GM12878 (cell line): ENCODE results near the gene TNIP3. TPM values are rescaled to one million over a fixed set of nuclear protein-coding genes. Genes with fewer than 3 reads are reported as not detected.
A peak's percentile ranks its signal among the peaks of the same experiment; 100 is the strongest.

Experiments used
- ATAC-seq: fragments of 200-7000 bp; cut with Tn5 transposase; 3 replicates; pipeline ENCODE4 v1.9.1; 2020; ENCODE audit warnings: mild to moderate bottlenecking, moderate library complexity
- BruUV-seq: library from RNA; stranded (reverse); fragments of 400-500 nt; replicated peaks from 2 replicates; lab custom pipeline; 2021; lab: Mats Ljungman, UMichigan
- CTCF ChIA-PET: fragments of 300-600 bp; sonication (Branson Sonifier 250); formaldehyde crosslinking; extraction: SDS; loops from one replicate; lab custom pipeline; 2021; ENCODE audit warnings: inconsistent platforms; lab: Yijun Ruan, JAX
- POLR2A ChIA-PET: fragments of 350-600 bp; formaldehyde crosslinking; extraction: SDS; loops from one replicate; lab custom pipeline; 2021; ENCODE audit warnings: inconsistent platforms; lab: Charles Lee
- RAD21 ChIA-PET: fragments of 300-600 bp; sonication (Branson Sonifier 250); formaldehyde crosslinking; loops from one replicate; lab custom pipeline; 2023; ENCODE audit warnings: antibody characterized with exemption; ENCODE audit not compliant: unreplicated experiment; lab: Charles Lee
- SMC1A ChIA-PET: fragments of 300-600 bp; sonication (Branson Sonifier 250); formaldehyde crosslinking; loops from one replicate; lab custom pipeline; 2023; ENCODE audit not compliant: unreplicated experiment, uncharacterized antibody; lab: Charles Lee
- DNase-seq: peaks from one replicate; pipeline ENCODE4 v3.0.0-alpha.2; 2011; ENCODE audit warnings: low read depth, low spot score
- FAIRE-seq: peaks from 3 replicates; lab custom pipeline; 2011; peaks lifted over from hg19 to GRCh38; lab: Jason Lieb, UNC
- H2AFZ ChIP-seq: 2 replicates; pipeline ENCODE4 v1.6.0; 2011; ENCODE audit warnings: low read depth, low read length, control low read depth; ENCODE audit not compliant: control insufficient read depth
- H3K27ac ChIP-seq: 2 replicates; pipeline ENCODE4 v1.5.1; 2011; ENCODE audit warnings: control low read depth; ENCODE audit not compliant: control insufficient read depth, insufficient read depth
- H3K27me3 ChIP-seq, 2 experiments: replicated peaks in 1 of 2; 2 replicates each; pipeline versions ENCODE4 v1.6.0 to v1.6.1; 2011; ENCODE audit warnings: low read length in 1 of 2; ENCODE audit not compliant: control insufficient read depth in 2 of 2, insufficient read depth in 2 of 2
- H3K36me3 ChIP-seq, 2 experiments: 2 replicates each; pipeline ENCODE4 v1.5.1; 2011; ENCODE audit warnings: low read length in 1 of 2; ENCODE audit not compliant: control insufficient read depth in 2 of 2, insufficient read depth in 2 of 2
- H3K4me1 ChIP-seq: 2 replicates; pipeline ENCODE4 v1.6.1; 2011; ENCODE audit warnings: mild to moderate bottlenecking, low read length, moderate library complexity, mixed read lengths; ENCODE audit not compliant: control insufficient read depth, insufficient read depth
- H3K4me2 ChIP-seq: 2 replicates; pipeline ENCODE4 v1.6.0; 2011; ENCODE audit warnings: control low read depth; ENCODE audit not compliant: control insufficient read depth, insufficient read depth
- H3K4me3 ChIP-seq: fragments of 200-600 bp; sonication (generic); 2 replicates; pipeline ENCODE4 v1.5.1; 2016
- H3K79me2 ChIP-seq: 2 replicates; pipeline ENCODE4 v1.6.0; 2011; ENCODE audit warnings: low read length; ENCODE audit not compliant: control insufficient read depth, insufficient read depth
- H3K9ac ChIP-seq: 2 replicates; pipeline ENCODE4 v1.8.0; 2011; ENCODE audit warnings: low read length, control low read depth, mixed read lengths; ENCODE audit not compliant: control insufficient read depth, insufficient read depth
- H3K9me3 ChIP-seq: replicated peaks from 3 replicates; pipeline ENCODE4 v1.5.1; 2011; ENCODE audit warnings: mild to moderate bottlenecking, low read length; ENCODE audit not compliant: control insufficient read depth, insufficient read depth
- H4K20me1 ChIP-seq: 2 replicates; pipeline ENCODE4 v1.6.0; 2011; ENCODE audit not compliant: control insufficient read depth, insufficient read depth
- ATF7 ChIP-seq: fragments of 450-650 bp; IDR thresholded peaks from 2 replicates; pipeline ENCODE4 v1.6.1; 2016; ENCODE audit warnings: low read depth, mild to moderate bottlenecking
- CREM ChIP-seq: IDR thresholded peaks from 2 replicates; pipeline ENCODE4 v1.6.1; 2014; ENCODE audit warnings: antibody characterized with exemption, low read depth
- DPF2 ChIP-seq: fragments of 450-650 bp; IDR thresholded peaks from 2 replicates; pipeline ENCODE4 v1.6.1; 2017; ENCODE audit warnings: mild to moderate bottlenecking
- E2F8 ChIP-seq: fragments of 450-650 bp; IDR thresholded peaks from 2 replicates; pipeline ENCODE4 v1.6.1; 2018; ENCODE audit warnings: mild to moderate bottlenecking, low read depth, moderate library complexity; ENCODE audit not compliant: partially characterized antibody
- EGR1 ChIP-seq, 2 experiments: IDR thresholded peaks; 1 replicate in 1 of 2; 2 replicates in 1 of 2; pipeline ENCODE4 v1.6.1; 2011 to 2012; ENCODE audit warnings: low read depth in 2 of 2, low read length in 2 of 2, borderline replicate concordance in 1 of 2, mild to moderate bottlenecking in 1 of 2, moderate library complexity in 1 of 2
- GABPA ChIP-seq: IDR thresholded peaks from 2 replicates; pipeline ENCODE4 v1.6.1; 2014; ENCODE audit warnings: antibody characterized with exemption, low read depth, mild to moderate bottlenecking, inconsistent platforms
- GATAD2B ChIP-seq: fragments of 450-650 bp; conservative IDR thresholded peaks from 2 replicates; pipeline ENCODE4 v1.6.1; 2017; ENCODE audit warnings: low read depth, mild to moderate bottlenecking, moderate library complexity
- HDGF ChIP-seq: fragments of 450-650 bp; IDR thresholded peaks from 2 replicates; pipeline ENCODE4 v1.6.1; 2016; ENCODE audit warnings: antibody characterized with exemption
- NFYB ChIP-seq: IDR thresholded peaks from 2 replicates; pipeline ENCODE4 v1.6.1; 2011; ENCODE audit warnings: low read depth, mild to moderate bottlenecking, low read length, improper control_type of control experiment, moderate library complexity; ENCODE audit not compliant: insufficient read depth
- PAX5 ChIP-seq: IDR thresholded peaks from 2 replicates; pipeline ENCODE4 v1.6.1; 2011; ENCODE audit warnings: low read depth, low read length, borderline replicate concordance
- RUNX3 ChIP-seq: IDR thresholded peaks from 2 replicates; pipeline ENCODE4 v1.6.1; 2012; ENCODE audit warnings: low read length, inconsistent platforms
- SMAD1 ChIP-seq: fragments of 450-650 bp; IDR thresholded peaks from 2 replicates; pipeline ENCODE4 v1.6.1; 2018; ENCODE audit warnings: mild to moderate bottlenecking, low read depth; ENCODE audit not compliant: partially characterized antibody
- SMARCA5 ChIP-seq: fragments of 450-650 bp; IDR thresholded peaks from 2 replicates; pipeline ENCODE4 v1.6.1; 2017; ENCODE audit warnings: mild to moderate bottlenecking
- TAF1 ChIP-seq: IDR thresholded peaks from 2 replicates; pipeline ENCODE4 v1.6.1; 2011; ENCODE audit warnings: mild to moderate bottlenecking, low read depth, low read length, borderline replicate concordance
- ZNF217 ChIP-seq: fragments of 450-650 bp; IDR thresholded peaks from 2 replicates; pipeline ENCODE4 v1.6.1; 2017; ENCODE audit warnings: antibody characterized with exemption, mild to moderate bottlenecking
- ZZZ3 ChIP-seq: IDR thresholded peaks from 2 replicates; pipeline ENCODE4 v1.6.1; 2011; ENCODE audit warnings: low read depth; ENCODE audit not compliant: control insufficient read depth, insufficient read length
- WGBS: methylation state at CpG from one replicate; pipeline ENCODE4 v1.1.6; 2016; ENCODE audit warnings: low lambda C conversion rate; ENCODE audit not compliant: insufficient replicate concordance, insufficient coverage; ENCODE audit errors: missing lambda C conversion rate; 5-methylcytosine and 5-hydroxymethylcytosine counted together
- in situ Hi-C: fragments of 300-500 bp; cut with MboI; formaldehyde crosslinking; loops from 9 replicates; pipeline ENCODE4 v1.14.3; 2018; ENCODE audit warnings: mixed read lengths
- intact Hi-C: fragments of 100-400 bp; cut with micrococcal nuclease; formaldehyde crosslinking; loops from one replicate; pipeline ENCODE4 v1.14.2; 2022; ENCODE audit not compliant: unreplicated experiment
- polyA plus RNA-seq, 11 experiments: library from polyadenylated mRNA; depleted of rRNA in 4 of 11; unstranded in 6 of 11; stranded (reverse) in 5 of 11; fragments of >200 nt; fragmentation: Nextera tagmentation in 4 of 11; fragmentation: Illumina TruSeq in 1 of 11; extraction: Ambion mirVana in 4 of 11; extraction: Trizol in 1 of 11; gene quantifications; 1 replicate in 1 of 11; 2 replicates in 10 of 11; pipeline versions ENCODE4 v1.2.1 to v1.2.3, GENCODE V29; 2011 to 2016; ENCODE audit warnings: inconsistent platforms in 2 of 11, missing spikeins in 2 of 11, low read depth in 1 of 11
- total RNA-seq, 4 experiments: library from RNA; depleted of rRNA in 3 of 4; stranded (reverse); fragments of >200 nt in 3 of 4; fragmentation: Illumina TruSeq in 1 of 4; extraction: Trizol in 1 of 4; gene quantifications; 2 replicates each; pipeline versions ENCODE4 v1.2.1 to v1.2.3, GENCODE V29; 2013 to 2021
- TF ChIP-seq, protein P1 (sequence below): IDR thresholded peaks from 2 replicates; pipeline ENCODE4 v1.6.1; 2012; ENCODE audit warnings: mild to moderate bottlenecking, low read depth, low read length
- TF ChIP-seq, protein P2 (sequence below): IDR thresholded peaks from 2 replicates; pipeline ENCODE4 v1.6.1; 2011; ENCODE audit warnings: low read depth, mild to moderate bottlenecking, low read length, moderate library complexity, borderline replicate concordance; ENCODE audit errors: extremely low read depth

Gene TNIP3
- total and polyA plus RNA-seq, 10 of the 15 experiments (the other 5 are each of a cell fraction or from before 2014, with no cell fraction given), result 0.21 to 1.4 (median 0.67) TPM

- TF ChIP-seq, protein P1, sequence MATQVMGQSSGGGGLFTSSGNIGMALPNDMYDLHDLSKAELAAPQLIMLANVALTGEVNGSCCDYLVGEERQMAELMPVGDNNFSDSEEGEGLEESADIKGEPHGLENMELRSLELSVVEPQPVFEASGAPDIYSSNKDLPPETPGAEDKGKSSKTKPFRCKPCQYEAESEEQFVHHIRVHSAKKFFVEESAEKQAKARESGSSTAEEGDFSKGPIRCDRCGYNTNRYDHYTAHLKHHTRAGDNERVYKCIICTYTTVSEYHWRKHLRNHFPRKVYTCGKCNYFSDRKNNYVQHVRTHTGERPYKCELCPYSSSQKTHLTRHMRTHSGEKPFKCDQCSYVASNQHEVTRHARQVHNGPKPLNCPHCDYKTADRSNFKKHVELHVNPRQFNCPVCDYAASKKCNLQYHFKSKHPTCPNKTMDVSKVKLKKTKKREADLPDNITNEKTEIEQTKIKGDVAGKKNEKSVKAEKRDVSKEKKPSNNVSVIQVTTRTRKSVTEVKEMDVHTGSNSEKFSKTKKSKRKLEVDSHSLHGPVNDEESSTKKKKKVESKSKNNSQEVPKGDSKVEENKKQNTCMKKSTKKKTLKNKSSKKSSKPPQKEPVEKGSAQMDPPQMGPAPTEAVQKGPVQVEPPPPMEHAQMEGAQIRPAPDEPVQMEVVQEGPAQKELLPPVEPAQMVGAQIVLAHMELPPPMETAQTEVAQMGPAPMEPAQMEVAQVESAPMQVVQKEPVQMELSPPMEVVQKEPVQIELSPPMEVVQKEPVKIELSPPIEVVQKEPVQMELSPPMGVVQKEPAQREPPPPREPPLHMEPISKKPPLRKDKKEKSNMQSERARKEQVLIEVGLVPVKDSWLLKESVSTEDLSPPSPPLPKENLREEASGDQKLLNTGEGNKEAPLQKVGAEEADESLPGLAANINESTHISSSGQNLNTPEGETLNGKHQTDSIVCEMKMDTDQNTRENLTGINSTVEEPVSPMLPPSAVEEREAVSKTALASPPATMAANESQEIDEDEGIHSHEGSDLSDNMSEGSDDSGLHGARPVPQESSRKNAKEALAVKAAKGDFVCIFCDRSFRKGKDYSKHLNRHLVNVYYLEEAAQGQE, result no peak
- TF ChIP-seq GATAD2B, result no peak
These were observed 45.8 kb downstream of the TNIP3 start (continued) for GRCh38 chr4:121118344-121118743.

- ChIA-PET RAD21 (no interaction called here), CTCF (no interaction called here), POLR2A (no interaction called here), SMC1A (no interaction called here)
- DNase-seq (no peak), FAIRE-seq (no peak), ATAC-seq (peak; percentile 22; the same call in 2 of the 3 replicates)
- Histone ChIP-seq H3K9me3 (no peaks in the 10 kb centered on the region), H3K79me2 (no peaks in the 10 kb centered on the region), H3K4me3 (no peak overlapping the region), H3K4me2 (no peak overlapping the region), H4K20me1 (no peaks in the 10 kb centered on the region), H3K36me3 (no peaks in the 10 kb centered on the region), H3K27me3 (peaks cover 0 to 2% of the 10 kb centered on the region in 2 experiments; a peak in 1 of 4 replicates), H3K27ac (no peak overlapping the region), H3K4me1 (peaks cover 3% of the 10 kb centered on the region; the same call in 1 of the 2 replicates), H2AFZ (no peak overlapping the region), H3K9ac (no peak overlapping the region)
- in situ Hi-C loops (no loop called here), intact Hi-C loops (loop anchor here (5.0 kb wide), 1 partner anchor 957 kb away; no protein-coding TSS in a partner anchor)
- no TSS peak for BruUV-seq
- 85% methylated on average over 1 of the region's 1 CpG for WGBS
- TF ChIP-seq, protein P2, sequence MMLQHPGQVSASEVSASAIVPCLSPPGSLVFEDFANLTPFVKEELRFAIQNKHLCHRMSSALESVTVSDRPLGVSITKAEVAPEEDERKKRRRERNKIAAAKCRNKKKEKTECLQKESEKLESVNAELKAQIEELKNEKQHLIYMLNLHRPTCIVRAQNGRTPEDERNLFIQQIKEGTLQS, result no peak
- TF ChIP-seq PAX5 (no peak), GABPA (no peak), ZZZ3 (no peak), CREM (no peak), RUNX3 (no peak), SMARCA5 (no peak), NFYB (no peak), ZNF217 (no peak), HDGF (no peak), TAF1 (no peak), SMAD1 (no peak), E2F8 (no peak), ATF7 (no peak), DPF2 (no peak), EGR1 (IDR thresholded peaks at IDR 0.05; ENCODE audit: borderline replicate concordance in 1 of 2, low read depth in 2 of 2, low read length in 2 of 2) (no peak)
These were observed 49.4 kb downstream of the TNIP3 start for GRCh38 chr4:121114756-121115155.
